Gastrocnemius medialis (tissue), 4 donors: ENCODE measurements around the gene USP53.

Source experiments
- POLR2A ChIP-seq, 2 donors: fragments of 450-650 bp; IDR thresholded peaks; one replicate each; pipeline ENCODE4 v1.6.1; 2017; ENCODE audit warnings: antibody characterized with exemption in 2 of 2, mild to moderate bottlenecking in 2 of 2, moderate library complexity in 2 of 2
- TF ChIP-seq, protein P1 (sequence below), 5 experiments: fragments of 450-650 bp in 3 of 5; fragments of 200-600 bp in 2 of 5; sonication (generic) in 2 of 5; IDR thresholded peaks in 4 of 5; conservative IDR thresholded peaks in 1 of 5; 1 replicate in 4 of 5; 2 replicates in 1 of 5; pipeline ENCODE4 v1.5.1; 2016 to 2019; ENCODE audit warnings: antibody characterized with exemption in 5 of 5, mild to moderate bottlenecking in 3 of 5, moderate library complexity in 3 of 5

DNA sequence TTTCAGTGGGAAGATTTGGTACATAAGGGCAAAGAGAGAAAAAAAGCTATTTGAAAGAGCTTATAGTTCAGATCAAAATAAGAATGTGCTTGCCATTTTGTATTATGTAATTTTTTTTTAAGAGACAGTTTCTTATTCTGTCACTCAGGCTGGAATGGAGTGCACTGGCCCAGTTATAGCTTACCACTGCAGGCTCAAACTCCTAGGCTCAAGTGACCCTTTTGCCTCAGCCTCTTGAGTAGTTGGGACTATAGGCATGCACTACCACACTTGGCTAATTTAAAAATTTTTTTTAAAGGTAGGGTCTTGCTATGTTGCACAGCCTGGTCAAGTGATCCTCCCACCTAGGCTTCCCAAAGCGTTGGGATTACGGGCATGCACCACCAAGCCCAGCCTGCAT lies 22.2 kb upstream of the USP53 start:
- TF ChIP-seq, protein P1, sequence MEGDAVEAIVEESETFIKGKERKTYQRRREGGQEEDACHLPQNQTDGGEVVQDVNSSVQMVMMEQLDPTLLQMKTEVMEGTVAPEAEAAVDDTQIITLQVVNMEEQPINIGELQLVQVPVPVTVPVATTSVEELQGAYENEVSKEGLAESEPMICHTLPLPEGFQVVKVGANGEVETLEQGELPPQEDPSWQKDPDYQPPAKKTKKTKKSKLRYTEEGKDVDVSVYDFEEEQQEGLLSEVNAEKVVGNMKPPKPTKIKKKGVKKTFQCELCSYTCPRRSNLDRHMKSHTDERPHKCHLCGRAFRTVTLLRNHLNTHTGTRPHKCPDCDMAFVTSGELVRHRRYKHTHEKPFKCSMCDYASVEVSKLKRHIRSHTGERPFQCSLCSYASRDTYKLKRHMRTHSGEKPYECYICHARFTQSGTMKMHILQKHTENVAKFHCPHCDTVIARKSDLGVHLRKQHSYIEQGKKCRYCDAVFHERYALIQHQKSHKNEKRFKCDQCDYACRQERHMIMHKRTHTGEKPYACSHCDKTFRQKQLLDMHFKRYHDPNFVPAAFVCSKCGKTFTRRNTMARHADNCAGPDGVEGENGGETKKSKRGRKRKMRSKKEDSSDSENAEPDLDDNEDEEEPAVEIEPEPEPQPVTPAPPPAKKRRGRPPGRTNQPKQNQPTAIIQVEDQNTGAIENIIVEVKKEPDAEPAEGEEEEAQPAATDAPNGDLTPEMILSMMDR (IDR thresholded peaks at IDR 0.05 in 4 of 5, conservative IDR thresholded peaks at IDR 0.05 in 1 of 5), result no peak
- no peak for TF ChIP-seq POLR2A (IDR thresholded peaks at IDR 0.05)
